HG03097 (cell line): ENCODE measurements around the gene IRF9.

Experiments used
- ATAC-seq: cut with Tn5 transposase; IDR thresholded peaks from one replicate; pipeline ENCODE4 v1.9.1; 2021; ENCODE audit not compliant: unreplicated experiment, low FRiP score

IRF9 gene

GRCh38 chr14:24211311-24211710 lies 50.2 kb downstream of the IRF9 start:
- ATAC-seq = no peak

GRCh38 chr14:24212924-24213865 lies 52.1 kb downstream of the IRF9 start, which contains the start of gene CHMP4A:
Gene CHMP4A (minus strand): TSS chr14:24213488. CDS start chr14:24213439, 49 bp downstream.
- ATAC-seq = peak; percentile 70

GRCh38 chr14:24213866-24214662 lies 53.0 kb downstream of the IRF9 start:
- ATAC-seq = no peak

- ATAC-seq = peak; percentile 66
Measured at GRCh38 chr14:24215495-24216344, 54.7 kb downstream of the IRF9 start, which contains the start of gene MDP1. Gene MDP1 (minus strand): TSS chr14:24216066. CDS start chr14:24215955, 111 bp downstream.
